PFSK-1 (cell line): ENCODE data around the gene WDFY3.

Experiments
- FOXP2 ChIP-seq: optimal IDR thresholded peaks from 2 replicates; pipeline ENCODE3; 2011; ENCODE audit warnings: borderline replicate concordance, control low read depth, inconsistent platforms; ENCODE audit not compliant: insufficient read depth; ENCODE audit errors: extremely low read length, extremely low read depth
- POLR2AphosphoS5 ChIP-seq: IDR thresholded peaks from 2 replicates; pipeline ENCODE4 v1.6.1; 2012; ENCODE audit warnings: low read depth, mild to moderate bottlenecking, control low read depth, low read length, moderate library complexity
- SIN3A ChIP-seq: IDR thresholded peaks from 2 replicates; pipeline ENCODE4 v1.6.1; 2012; ENCODE audit warnings: mild to moderate bottlenecking, low read length, moderate library complexity, borderline replicate concordance; ENCODE audit not compliant: insufficient read depth
- TAF1 ChIP-seq: IDR thresholded peaks from 2 replicates; pipeline ENCODE4 v1.6.1; 2012; ENCODE audit warnings: low read length, control low read depth, borderline replicate concordance; ENCODE audit not compliant: insufficient read depth
- TF ChIP-seq, protein P1 (sequence below), 2 experiments: IDR thresholded peaks; 2 replicates each; pipeline versions ENCODE4 v1.6.1 to v1.8.0; 2011 to 2012; ENCODE audit warnings: low read depth in 2 of 2, low read length in 2 of 2, control low read depth in 1 of 2, inconsistent platforms in 1 of 2, mild to moderate bottlenecking in 1 of 2, moderate library complexity in 1 of 2; ENCODE audit not compliant: insufficient read depth in 1 of 2

WDFY3 gene

DNA sequence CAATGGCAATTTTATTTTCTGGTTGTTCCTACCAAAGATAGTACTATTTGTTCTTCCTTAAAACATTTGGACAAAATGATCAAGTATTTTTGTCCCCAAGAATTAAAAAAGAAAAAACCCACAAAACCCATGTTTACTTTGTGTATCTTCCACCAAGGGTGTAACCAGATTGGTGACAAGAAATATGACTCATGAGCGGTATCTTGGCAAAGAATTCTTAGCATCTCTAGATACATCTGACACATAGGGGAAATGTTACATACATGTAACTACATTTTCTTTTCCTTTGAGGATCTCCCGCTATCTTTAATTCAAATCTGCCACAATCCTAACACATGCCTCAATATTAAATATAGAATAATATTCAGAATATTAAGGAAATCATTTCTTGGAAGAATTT lies 78.7 kb downstream of the WDFY3 start:
- TF ChIP-seq FOXP2 (no peak), POLR2AphosphoS5 (no peak), TAF1 (no peak), SIN3A (no peak)
- TF ChIP-seq, protein P1, sequence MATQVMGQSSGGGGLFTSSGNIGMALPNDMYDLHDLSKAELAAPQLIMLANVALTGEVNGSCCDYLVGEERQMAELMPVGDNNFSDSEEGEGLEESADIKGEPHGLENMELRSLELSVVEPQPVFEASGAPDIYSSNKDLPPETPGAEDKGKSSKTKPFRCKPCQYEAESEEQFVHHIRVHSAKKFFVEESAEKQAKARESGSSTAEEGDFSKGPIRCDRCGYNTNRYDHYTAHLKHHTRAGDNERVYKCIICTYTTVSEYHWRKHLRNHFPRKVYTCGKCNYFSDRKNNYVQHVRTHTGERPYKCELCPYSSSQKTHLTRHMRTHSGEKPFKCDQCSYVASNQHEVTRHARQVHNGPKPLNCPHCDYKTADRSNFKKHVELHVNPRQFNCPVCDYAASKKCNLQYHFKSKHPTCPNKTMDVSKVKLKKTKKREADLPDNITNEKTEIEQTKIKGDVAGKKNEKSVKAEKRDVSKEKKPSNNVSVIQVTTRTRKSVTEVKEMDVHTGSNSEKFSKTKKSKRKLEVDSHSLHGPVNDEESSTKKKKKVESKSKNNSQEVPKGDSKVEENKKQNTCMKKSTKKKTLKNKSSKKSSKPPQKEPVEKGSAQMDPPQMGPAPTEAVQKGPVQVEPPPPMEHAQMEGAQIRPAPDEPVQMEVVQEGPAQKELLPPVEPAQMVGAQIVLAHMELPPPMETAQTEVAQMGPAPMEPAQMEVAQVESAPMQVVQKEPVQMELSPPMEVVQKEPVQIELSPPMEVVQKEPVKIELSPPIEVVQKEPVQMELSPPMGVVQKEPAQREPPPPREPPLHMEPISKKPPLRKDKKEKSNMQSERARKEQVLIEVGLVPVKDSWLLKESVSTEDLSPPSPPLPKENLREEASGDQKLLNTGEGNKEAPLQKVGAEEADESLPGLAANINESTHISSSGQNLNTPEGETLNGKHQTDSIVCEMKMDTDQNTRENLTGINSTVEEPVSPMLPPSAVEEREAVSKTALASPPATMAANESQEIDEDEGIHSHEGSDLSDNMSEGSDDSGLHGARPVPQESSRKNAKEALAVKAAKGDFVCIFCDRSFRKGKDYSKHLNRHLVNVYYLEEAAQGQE (IDR thresholded peaks at IDR 0.05; ENCODE audit: insufficient read depth in 1 of 2, low read depth in 2 of 2, low read length in 2 of 2), result no peak

GRCh38 chr4:84879651-84880200 lies 86.8 kb downstream of the WDFY3 start:
- TF ChIP-seq TAF1 (no peak), SIN3A (no peak), POLR2AphosphoS5 (no peak), FOXP2 (no peak)
- TF ChIP-seq, protein P1 (IDR thresholded peaks at IDR 0.05; ENCODE audit: insufficient read depth in 1 of 2, low read depth in 2 of 2, low read length in 2 of 2), result no peak

DNA sequence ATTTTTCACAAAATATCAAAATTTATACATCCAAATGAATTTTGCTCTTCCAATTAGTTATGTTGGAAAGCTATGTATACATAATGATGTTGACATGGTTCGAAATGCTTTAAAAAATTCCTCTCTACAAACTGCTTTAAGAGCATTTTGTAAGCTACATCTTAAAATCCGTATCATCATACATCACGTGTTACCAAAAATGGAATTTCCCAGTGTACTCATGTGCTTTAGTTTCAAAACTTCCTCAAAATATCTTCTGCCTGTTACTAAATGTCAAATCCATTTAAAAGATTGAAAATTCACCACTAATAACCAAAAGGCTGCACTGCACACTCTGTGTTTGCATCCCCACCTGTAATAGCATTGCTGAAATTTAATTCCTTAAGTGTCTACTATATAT lies 87.9 kb downstream of the WDFY3 start:
- no peak for TF ChIP-seq TAF1
- TF ChIP-seq FOXP2, result no peak
- TF ChIP-seq, protein P1 (IDR thresholded peaks at IDR 0.05; ENCODE audit: insufficient read depth in 1 of 2, low read depth in 2 of 2, low read length in 2 of 2), result no peak
- no peak for TF ChIP-seq POLR2AphosphoS5
- TF ChIP-seq SIN3A, result no peak

- no peak for TF ChIP-seq POLR2AphosphoS5
- TF ChIP-seq FOXP2, result no peak
- no peak for TF ChIP-seq SIN3A
- no peak for TF ChIP-seq TAF1
- TF ChIP-seq, protein P1 (IDR thresholded peaks at IDR 0.05; ENCODE audit: insufficient read depth in 1 of 2, low read depth in 2 of 2, low read length in 2 of 2), result no peak
Observed at GRCh38 chr4:84878090-84878489, 88.4 kb downstream of the WDFY3 start.
